T1000 (cell line): ENCODE data around the gene OR51B4.
"Not testable (repeated sequence)": the region's sequence is repeated elsewhere in the genome, so short reads cannot be mapped to it uniquely, and the experiment has no call there.

Experiments
- DNase-seq: peaks from one replicate; lab custom pipeline; 2025; ENCODE audit warnings: mixed read lengths; lab: John Stamatoyannopoulos, UW

Gene OR51B4

GRCh38 chr11:5301846-5302245 lies at the start of gene OR51B4:
OR51B4 (minus strand) TSS chr11:5301946; CDS start chr11:5301946, 0 bp downstream.
- no peak for DNase-seq

DNA sequence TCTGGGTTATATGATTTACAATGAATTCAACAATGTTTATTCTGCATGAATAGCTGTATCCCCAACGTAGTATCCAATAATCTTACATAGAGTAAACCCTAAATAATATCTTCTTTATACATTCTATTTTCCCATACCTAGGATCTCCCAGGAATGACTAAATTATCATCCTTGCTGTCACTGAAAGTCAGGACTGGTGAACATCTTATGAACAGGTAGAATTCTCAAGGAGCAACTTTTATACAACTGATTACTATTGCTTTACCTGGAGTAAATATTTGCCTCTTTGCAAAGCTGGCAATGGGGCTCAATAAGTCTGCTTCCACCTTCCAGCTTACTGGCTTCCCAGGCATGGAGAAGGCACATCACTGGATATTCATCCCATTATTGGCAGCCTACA lies 49.5 kb upstream of the OR51B4 start, which contains the start of gene OR51B6:
Gene OR51B6, plus strand, starts transcription at position 301 of the 400 bp plus-strand sequence. Its CDS starts 0 bp downstream, at position 301.
- DNase-seq: no peak

GRCh38 chr11:5349550-5349949 lies 47.8 kb upstream of the OR51B4 start:
- DNase-seq: no peak

- no peak for DNase-seq
Measured at GRCh38 chr11:5348551-5349194, 46.9 kb upstream of the OR51B4 start.

DNA sequence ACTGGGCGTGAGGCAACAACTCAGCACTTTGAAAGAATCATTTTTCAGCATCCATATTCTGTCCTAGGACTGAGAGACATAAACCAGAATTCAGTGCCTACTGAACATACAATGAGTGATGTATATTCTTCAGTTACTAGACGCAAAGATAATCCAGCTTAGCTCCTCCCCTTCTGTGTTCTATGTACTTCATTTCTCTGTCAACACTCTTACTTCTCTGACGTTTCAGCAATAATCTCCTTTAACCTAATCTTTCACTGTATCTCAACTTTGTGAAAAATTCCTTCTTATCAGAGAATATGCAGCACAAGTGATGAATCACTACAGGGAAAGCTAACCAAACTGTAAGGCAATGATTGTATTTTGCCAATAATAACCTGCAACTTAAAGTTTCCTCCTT lies 44.1 kb upstream of the OR51B4 start:
- DNase-seq: no peak

- no peak for DNase-seq
Measured at GRCh38 chr11:5343474-5344335, 42.0 kb upstream of the OR51B4 start, which contains the start of gene OR51B5. OR51B5 (minus strand) TSS chr11:5343524; CDS start chr11:5343524, 0 bp downstream.

DNA sequence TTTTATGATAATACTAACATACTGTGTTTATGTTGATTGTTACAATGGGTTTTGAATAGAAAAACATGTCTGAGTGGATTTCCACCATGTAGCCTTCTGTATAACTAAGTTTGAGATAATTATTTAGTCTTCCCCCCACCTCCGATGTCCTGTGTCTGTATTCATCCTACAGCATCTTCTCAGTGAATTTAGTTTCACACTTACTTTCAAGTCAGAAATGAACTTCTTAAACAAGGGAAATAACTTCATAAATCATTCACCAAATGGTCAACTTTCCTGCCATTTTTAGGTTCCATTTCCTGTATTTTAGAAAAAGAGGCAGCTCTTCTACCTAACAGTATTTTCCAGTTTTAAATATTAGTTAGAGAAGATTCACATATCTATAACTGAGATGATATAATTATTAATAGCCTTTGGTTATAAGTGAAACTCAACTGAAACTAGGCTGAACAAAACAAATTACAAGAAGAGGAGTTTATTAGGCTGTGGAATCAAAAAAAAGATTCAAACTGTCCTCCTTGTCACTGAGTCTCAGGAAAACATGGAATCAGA lies 38.1 kb upstream of the OR51B4 start:
- no peak for DNase-seq

- not testable (repeated sequence) for DNase-seq
Measured at GRCh38 chr11:5337253-5337652, 35.5 kb upstream of the OR51B4 start.

GRCh38 chr11:5336331-5336730 lies 34.6 kb upstream of the OR51B4 start:
- DNase-seq: no peak

GRCh38 chr11:5335170-5335569 lies 33.4 kb upstream of the OR51B4 start:
- no peak for DNase-seq

GRCh38 chr11:5324197-5324596 lies 22.5 kb upstream of the OR51B4 start, which contains the start of gene OR51B2:
OR51B2 (minus strand) TSS chr11:5324297; CDS start chr11:5324297, 0 bp downstream.
- no peak for DNase-seq

DNA sequence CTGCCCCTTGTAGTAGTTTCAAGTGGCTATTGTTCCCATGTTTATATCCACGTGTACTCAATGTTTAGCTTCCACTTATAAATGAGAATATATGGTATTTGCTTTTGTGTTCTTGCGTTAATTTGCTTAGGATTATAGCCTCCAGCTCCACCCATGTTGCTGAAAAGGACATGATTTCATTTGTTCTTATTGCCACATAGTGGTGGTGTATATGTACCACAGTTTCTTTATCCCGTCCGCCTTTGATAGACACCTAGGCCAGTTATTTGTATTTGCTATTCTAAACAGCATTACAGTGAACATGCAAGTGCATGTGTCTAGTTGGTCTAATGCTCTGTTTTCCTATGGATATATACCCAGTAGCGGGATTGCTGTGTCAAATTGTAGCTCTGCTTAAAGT lies 15.5 kb upstream of the OR51B4 start:
- DNase-seq: no peak

- DNase-seq: not testable (repeated sequence)
Measured at GRCh38 chr11:5313326-5314023, 11.7 kb upstream of the OR51B4 start.

GRCh38 chr11:5310423-5310822 lies 8.7 kb upstream of the OR51B4 start:
- no peak for DNase-seq

DNA sequence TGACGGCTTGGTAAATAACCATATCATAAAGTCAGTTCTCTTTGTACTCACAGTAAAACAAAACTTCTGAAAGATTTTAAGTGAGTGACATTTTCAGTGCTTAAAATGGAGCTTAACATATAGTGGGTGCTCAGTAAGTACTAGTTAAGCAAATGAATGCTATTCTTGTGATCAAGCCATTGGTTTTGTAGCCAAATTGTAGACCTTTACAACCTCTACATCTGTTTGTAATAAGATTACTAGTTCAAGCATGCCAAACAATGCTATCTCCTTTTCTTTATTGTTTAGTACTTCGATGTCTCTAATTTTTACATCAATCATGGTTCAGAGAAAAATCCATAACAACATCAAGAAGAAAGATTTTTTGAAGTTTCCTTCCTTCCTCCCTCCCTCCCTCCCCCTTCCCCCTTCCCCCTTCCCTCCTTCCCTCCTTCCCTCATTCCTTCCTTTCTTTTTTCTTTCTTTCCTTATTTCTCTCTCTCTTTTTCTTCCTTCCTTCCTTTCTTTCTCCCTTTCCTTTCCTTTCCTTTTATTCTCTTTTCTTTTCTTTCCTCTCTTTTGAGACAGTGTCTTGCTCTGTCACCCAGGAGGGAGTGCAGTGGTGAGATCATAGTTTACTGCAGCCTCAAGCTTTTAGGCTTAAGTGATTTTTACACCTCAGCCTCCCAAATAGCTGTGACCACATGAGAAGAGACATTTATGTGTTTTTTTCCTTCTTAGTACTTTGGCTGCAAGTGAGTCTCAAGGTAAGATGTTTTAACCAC lies 5.7 kb upstream of the OR51B4 start:
- no peak for DNase-seq

GRCh38 chr11:5304046-5304445 lies 2.3 kb upstream of the OR51B4 start:
- DNase-seq: no peak

DNA sequence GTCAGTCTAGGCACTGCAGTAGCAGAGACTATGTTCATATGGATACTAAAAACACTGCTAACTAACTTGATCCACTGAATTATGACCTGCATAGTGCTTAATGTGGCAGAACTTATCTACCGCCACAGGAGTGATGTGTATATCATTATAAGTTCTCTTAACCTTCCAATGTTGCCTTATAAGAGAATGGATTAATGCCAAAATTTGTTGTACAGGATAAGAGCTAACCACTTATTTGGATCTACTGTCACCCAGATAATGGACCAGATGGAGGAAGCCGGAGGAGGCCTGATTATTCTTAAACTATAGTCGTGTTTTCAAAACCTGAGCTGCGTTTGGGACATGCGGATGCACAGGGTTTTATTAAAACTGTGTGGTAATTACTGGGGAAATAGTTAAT lies 1.9 kb upstream of the OR51B4 start:
- no peak for DNase-seq

- DNase-seq: no peak
Measured at GRCh38 chr11:5300251-5300650, 1.5 kb downstream of the OR51B4 start.

- no peak for DNase-seq
Measured at GRCh38 chr11:5298451-5298850, 3.3 kb downstream of the OR51B4 start.

- DNase-seq: no peak
Measured at GRCh38 chr11:5297721-5298323, 3.9 kb downstream of the OR51B4 start.
